Activated CD4-positive, alpha-beta T cell treated with anti-CD3 and anti-CD28 coated beads, Interleukin-2, amount 50 U/mL, for 24 hours (primary cell): ENCODE measurements around the gene BEND6.
A peak's percentile ranks its signal among the peaks of the same experiment; 100 is the strongest.
"Not testable (repeated sequence)": the region's sequence is repeated elsewhere in the genome, so short reads cannot be mapped to it uniquely, and the experiment has no call there.

Experiments used
- DNase-seq, 2 donors: peaks; one replicate each; pipeline ENCODE4 v3.0.0-alpha.2; 2020; ENCODE audit warnings: low read depth in 1 of 2, low spot score in 1 of 2

The BEND6 gene

GRCh38 chr6:57027301-57027700 lies 72.4 kb downstream of the BEND6 start:
- no peak for DNase-seq

GRCh38 chr6:57029213-57029612 lies 74.3 kb downstream of the BEND6 start:
- DNase-seq: no peak

- no peak for DNase-seq
Observed at GRCh38 chr6:57033228-57033627, 78.3 kb downstream of the BEND6 start.

- no peak for DNase-seq
Observed at GRCh38 chr6:57035549-57035948, 80.6 kb downstream of the BEND6 start.

- DNase-seq: no peak
Observed at GRCh38 chr6:57038906-57039305, 84.0 kb downstream of the BEND6 start.

GRCh38 chr6:57040011-57040410 lies 85.1 kb downstream of the BEND6 start:
- DNase-seq: no peak

GRCh38 chr6:57044061-57044460 lies 89.2 kb downstream of the BEND6 start:
- not testable (repeated sequence) for DNase-seq

- DNase-seq: no peak
Observed at GRCh38 chr6:57044568-57044967, 89.7 kb downstream of the BEND6 start.

- peak; percentile 58 to 80 for DNase-seq
Observed at GRCh38 chr6:57046332-57047256, 91.7 kb downstream of the BEND6 start, which contains the start of gene KIAA1586. KIAA1586 (plus strand) TSS chr6:57046693; CDS start chr6:57046756, 63 bp downstream.

GRCh38 chr6:57047257-57047585 lies 92.3 kb downstream of the BEND6 start:
- DNase-seq: not testable (repeated sequence)

GRCh38 chr6:57047859-57048258 lies 93.0 kb downstream of the BEND6 start:
- DNase-seq: not testable (repeated sequence)

- no peak for DNase-seq
Observed at GRCh38 chr6:57048577-57048976, 93.7 kb downstream of the BEND6 start.

GRCh38 chr6:57063847-57064246 lies 108.9 kb downstream of the BEND6 start:
- no peak for DNase-seq

- no peak for DNase-seq
Observed at GRCh38 chr6:57064809-57065208, 109.9 kb downstream of the BEND6 start.

GRCh38 chr6:57068061-57068460 lies 113.2 kb downstream of the BEND6 start:
- DNase-seq: no peak

- DNase-seq: no peak
Observed at GRCh38 chr6:57069228-57069627, 114.3 kb downstream of the BEND6 start.

GRCh38 chr6:57069920-57070331 lies 115.0 kb downstream of the BEND6 start:
- no peak for DNase-seq

GRCh38 chr6:57072108-57072507 lies 117.2 kb downstream of the BEND6 start:
- DNase-seq: no peak

GRCh38 chr6:57074383-57074782 lies 119.5 kb downstream of the BEND6 start:
- DNase-seq: no peak

GRCh38 chr6:57075092-57075491 lies 120.2 kb downstream of the BEND6 start:
- DNase-seq: no peak
